ENCODE data around the gene SOX9.

GRCh38 chr17:72158895-72159885, 38.4 kb downstream of the SOX9 start:
- TF ChIP-seq CTCF (conservative IDR thresholded peaks at IDR 0.05; ENCODE audit: low read depth, low read length): no peak
- TF ChIP-seq EZH2 (IDR thresholded peaks at IDR 0.05; ENCODE audit: low read length, unreplicated experiment): no peak
- TF ChIP-seq EZH2phosphoT487 (IDR thresholded peaks at IDR 0.05; ENCODE audit: borderline replicate concordance, low read length): no peak

Data from PC-3 (cell line).